H1 (cell line): Measurements from ENCODE around the gene CEP95. TPM values are rescaled to one million over a fixed set of nuclear protein-coding genes. Genes with fewer than 3 reads are reported as not detected.

ENCODE experiments used
- CHD7 ChIP-seq: fragments of 300-600 bp; sonication (generic); IDR thresholded peaks from 2 replicates; pipeline ENCODE4 v1.7.1; 2012; ENCODE audit warnings: low read length, moderate library complexity, mild to moderate bottlenecking, inconsistent platforms; ENCODE audit not compliant: insufficient replicate concordance
- CREB1 ChIP-seq: IDR thresholded peaks from 2 replicates; pipeline ENCODE4 v1.6.1; 2012; ENCODE audit warnings: inconsistent platforms
- SUZ12 ChIP-seq: fragments of 200-600 bp; sonication (generic); IDR thresholded peaks from 2 replicates; pipeline ENCODE4 v1.6.1; 2012; ENCODE audit warnings: mild to moderate bottlenecking, inconsistent platforms, low read length, moderate library complexity, mixed read lengths
- USF2 ChIP-seq: IDR thresholded peaks from 2 replicates; pipeline ENCODE4 v1.6.1; 2011; ENCODE audit warnings: low read length, improper control_type of control experiment
- polyA plus RNA-seq, 7 experiments: library from polyadenylated mRNA; depleted of rRNA in 3 of 7; stranded (reverse) in 5 of 7; unstranded in 2 of 7; fragments of >200 nt in 5 of 7; fragments of 200-250 nt in 2 of 7; gene quantifications; 1 replicate in 5 of 7; 2 replicates in 1 of 7; 4 replicates in 1 of 7; pipeline versions ENCODE4 v1.2.1 to v1.2.3, GENCODE V29; 2011 to 2013; ENCODE audit warnings: missing spikeins in 2 of 7, mixed read lengths in 2 of 7
- total RNA-seq: library from RNA; stranded (reverse); fragmentation: NEBNext Ultra II Directional; extraction: Animal tissue kit (Norgen Biotek cat#: 25700); gene quantifications from 2 replicates; pipeline ENCODE4 v1.2.1, GENCODE V29; 2021

The CEP95 gene
- total and polyA plus RNA-seq, 2 of the 8 experiments (the other 6 are each of a cell fraction or from before 2014, with no cell fraction given): 22.3 to 51.5 TPM

GRCh38 chr17:64508683-64509082 lies 1.9 kb downstream of the CEP95 start (continued):
- TF ChIP-seq CHD7: no peak
- TF ChIP-seq USF2: no peak
- no peak for TF ChIP-seq SUZ12
- no peak for TF ChIP-seq CREB1
